Naive thymus-derived CD4-positive, alpha-beta T cell (primary cell): Measurements from ENCODE around the gene NPBWR2. TPM values are rescaled to one million over a fixed set of nuclear protein-coding genes. Genes with fewer than 3 reads are reported as not detected.

ENCODE experiments used
- ATAC-seq: fragments of 150-1000 bp; cut with Tn5 transposase; 2 replicates; pipeline ENCODE4 v1.10.0; 2021; ENCODE audit warnings: mild to moderate bottlenecking, moderate library complexity
- CTCF ChIA-PET: fragments of 350-600 bp; sonication (Branson Sonifier 250); formaldehyde crosslinking; loops from one replicate; lab custom pipeline; 2021; ENCODE audit warnings: antibody characterized with exemption; lab: Charles Lee
- POLR2A ChIA-PET: fragments of 350-600 bp; sonication (Branson Sonifier 250); formaldehyde crosslinking; loops from one replicate; lab custom pipeline; 2021; ENCODE audit warnings: antibody characterized with exemption, inconsistent platforms; lab: Charles Lee
- DNase-seq, 9 donors: peaks; one replicate each; pipeline versions ENCODE4 v3.0.0 to v3.0.0-alpha.2; 2020 to 2022; ENCODE audit warnings: mixed read lengths in 1 of 9
- H3K27ac ChIP-seq: one replicate; pipeline ENCODE4 v1.7.0; 2013; ENCODE audit warnings: mild to moderate bottlenecking, low read depth, low read length, moderate library complexity
- H3K27me3 ChIP-seq, 2 donors: one replicate each; pipeline ENCODE4 v1.7.0; 2013; ENCODE audit warnings: low read length in 2 of 2, mild to moderate bottlenecking in 2 of 2, moderate library complexity in 2 of 2; ENCODE audit not compliant: control insufficient read depth in 2 of 2, insufficient read depth in 2 of 2
- H3K36me3 ChIP-seq, 3 experiments: 1 replicate in 2 of 3; 2 replicates in 1 of 3; pipeline ENCODE4 v1.7.0; 2013; ENCODE audit warnings: low read length in 3 of 3, mild to moderate bottlenecking in 3 of 3, moderate library complexity in 1 of 3; ENCODE audit not compliant: insufficient read depth in 3 of 3, control insufficient read depth in 2 of 3
- H3K4me1 ChIP-seq, 2 donors: one replicate each; pipeline ENCODE4 v1.7.0; 2013; ENCODE audit warnings: low read length in 2 of 2, mild to moderate bottlenecking in 2 of 2, moderate library complexity in 1 of 2; ENCODE audit not compliant: control insufficient read depth in 2 of 2, insufficient read depth in 2 of 2
- H3K4me3 ChIP-seq: 2 replicates; pipeline ENCODE4 v1.7.0; 2013; ENCODE audit warnings: mild to moderate bottlenecking, low read length
- H3K9me3 ChIP-seq, 3 experiments: 1 replicate in 2 of 3; 2 replicates in 1 of 3; pipeline ENCODE4 v1.7.0; 2013; ENCODE audit warnings: low read length in 3 of 3; ENCODE audit not compliant: control insufficient read depth in 2 of 3
- H3K27ac Mint-ChIP-seq, 9 donors: one replicate each; pipeline ENCODE4 v1.8.0; 2020 to 2022; ENCODE audit warnings: mixed read lengths in 9 of 9, mild to moderate bottlenecking in 8 of 9, moderate library complexity in 5 of 9, inconsistent platforms in 2 of 9
- H3K27me3 Mint-ChIP-seq, 5 donors: one replicate each; pipeline ENCODE4 v1.8.0; 2021 to 2022; ENCODE audit warnings: mixed read lengths in 5 of 5, mild to moderate bottlenecking in 1 of 5
- H3K36me3 Mint-ChIP-seq, 5 donors: one replicate each; pipeline ENCODE4 v1.8.0; 2020 to 2022; ENCODE audit warnings: mixed read lengths in 5 of 5, mild to moderate bottlenecking in 3 of 5, inconsistent platforms in 1 of 5
- H3K4me1 Mint-ChIP-seq, 7 donors: one replicate each; pipeline ENCODE4 v1.8.0; 2020 to 2022; ENCODE audit warnings: mixed read lengths in 7 of 7, mild to moderate bottlenecking in 3 of 7, inconsistent platforms in 1 of 7
- H3K4me3 Mint-ChIP-seq, 10 donors: one replicate each; pipeline ENCODE4 v1.8.0; 2020 to 2022; ENCODE audit warnings: mild to moderate bottlenecking in 10 of 10, mixed read lengths in 10 of 10, moderate library complexity in 6 of 10, inconsistent platforms in 2 of 10
- H3K9me3 Mint-ChIP-seq, 11 donors: one replicate each; pipeline ENCODE4 v1.8.0; 2020 to 2022; ENCODE audit warnings: mixed read lengths in 11 of 11, mild to moderate bottlenecking in 4 of 11, inconsistent platforms in 1 of 11, moderate library complexity in 1 of 11
- intact Hi-C, 2 donors: fragments of 100-400 bp; cut with micrococcal nuclease; formaldehyde crosslinking; loops; one replicate each; pipeline ENCODE4 v1.15.1; 2023
- polyA plus RNA-seq, 2 donors: library from polyadenylated mRNA; unstranded; fragments of 300-500 nt; fragmentation: Illumina TruSeq; gene quantifications; one replicate each; pipeline ENCODE4 v1.2.3, GENCODE V29; 2021
- total RNA-seq, 6 experiments: library from RNA in 5 of 6; stranded (reverse) in 5 of 6; gene quantifications; 1 replicate in 5 of 6; 2 replicates in 1 of 6; pipeline ENCODE4 v1.2.3 and lab custom pipeline; 2021 to 2026

NPBWR2 gene
- total and polyA plus RNA-seq, 7 experiments from 2014 or later: not detected

DNA sequence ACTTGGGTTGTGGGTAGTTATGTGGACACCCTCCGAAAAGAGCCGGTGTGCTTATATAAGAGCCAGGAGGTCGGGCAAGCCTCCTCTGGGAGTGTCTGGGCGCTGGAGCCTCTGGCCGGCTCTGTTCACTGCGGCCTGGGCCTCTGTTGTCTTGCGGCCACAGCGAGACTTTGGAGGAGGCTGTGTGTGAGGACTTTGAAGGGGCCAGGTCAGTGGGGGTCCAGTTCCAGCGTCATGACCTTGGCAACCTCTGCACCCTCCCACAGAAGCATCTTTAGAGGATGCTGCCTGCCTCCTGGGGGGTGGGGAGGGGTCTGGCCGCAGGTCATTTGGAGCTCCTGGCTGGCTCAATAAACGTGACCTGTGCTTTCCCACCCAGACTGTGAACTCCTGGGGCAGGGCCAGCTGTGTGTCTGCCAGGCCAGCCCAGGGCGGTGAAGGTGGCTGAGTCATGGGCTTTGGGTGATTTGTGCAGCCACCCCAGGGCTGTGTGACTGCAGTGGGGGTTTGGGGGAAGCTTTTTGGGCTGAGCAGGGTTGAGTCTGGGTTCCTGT is 43.1 kb downstream of the NPBWR2 start:
- peaks cover 30 to 53% (median 44%) of the 10 kb centered on the region in 7 donors for H3K4me1 Mint-ChIP-seq

DNA sequence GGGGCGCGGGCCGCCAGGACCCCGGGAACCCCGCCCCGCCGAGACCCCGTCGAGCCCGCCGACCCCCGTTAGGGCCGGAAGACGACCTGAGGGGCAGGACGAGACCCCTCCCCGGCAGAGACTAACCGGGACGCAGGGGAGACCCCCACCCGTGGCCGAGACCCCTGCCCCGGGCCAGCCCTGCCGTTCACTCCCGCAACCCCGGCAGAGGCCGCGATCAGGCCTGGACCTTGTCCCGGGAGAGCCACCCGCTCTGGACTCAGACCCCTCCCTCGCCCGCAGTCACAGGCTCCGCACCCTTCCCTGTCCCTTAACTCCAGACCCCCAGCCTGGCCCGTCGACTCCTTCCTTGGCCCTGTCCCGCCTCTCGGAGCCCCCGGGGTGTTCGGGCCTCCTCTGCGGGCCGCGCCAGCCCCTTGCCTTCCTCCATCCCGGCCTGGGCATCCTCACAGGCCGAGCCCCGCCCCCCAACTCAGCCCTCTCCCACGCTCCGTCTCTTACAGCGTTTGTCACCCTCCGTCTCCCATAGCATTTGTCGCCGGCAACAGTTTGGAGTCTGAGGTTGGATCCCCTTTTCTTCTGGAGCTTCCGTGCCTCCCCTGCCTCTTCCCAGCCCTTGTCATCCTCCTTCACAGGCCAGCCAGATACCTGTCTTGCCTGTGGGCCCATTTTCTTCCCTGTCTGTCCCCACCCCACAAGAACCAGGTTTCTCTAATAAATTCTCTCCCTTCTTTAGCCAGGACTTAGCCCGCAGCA is 43.8 kb downstream of the NPBWR2 start:
- Mint-ChIP-seq H3K27me3 (no peaks in the 10 kb centered on the region), H3K36me3 (peaks cover 0 to 5% (median 0%) of the 10 kb centered on the region in 5 donors), H3K4me1 (peaks cover 30 to 55% (median 41%) of the 10 kb centered on the region in 7 donors), H3K9me3 (no peaks in the 10 kb centered on the region), H3K27ac (peak overlapping the region; percentile 69 to 95 (median 79)), H3K4me3 (peak overlapping the region; percentile 83 to 95 (median 88))
- no peaks in the 10 kb centered on the region for H3K27me3 ChIP-seq
- H3K9me3 ChIP-seq: no peaks in the 10 kb centered on the region
- DNase-seq (peak in 1 of 9 donors; percentile 66), ATAC-seq (no peak)
- H3K36me3 ChIP-seq: no peaks in the 10 kb centered on the region
- ChIA-PET CTCF (interaction anchor here (1.4 kb wide), 1 partner anchor 25 kb away, joined by 7 read pairs; no protein-coding TSS in a partner anchor), POLR2A (interaction anchor here (0.6 to 7.1 kb wide), 12 partner anchors 8 to 856 kb away, joined by 3 to 83 read pairs (median 4); partner anchors contain the start of genes ARFRP1, OPRL1, RGS19 and UCKL1)
- peak overlapping the region; percentile 74 for H3K27ac ChIP-seq
- intact Hi-C loops: loop anchor here (1.0 to 10.0 kb wide), 13 partner anchors 14 to 847 kb away; partner anchors contain the start of genes ARFRP1 (in 2 of the 2), DNAJC5 (in 2 of the 2), PRPF6 (in 2 of the 2) and UCKL1 (in 2 of the 2)
- peak overlapping the region; percentile 56 for H3K4me3 ChIP-seq
- H3K4me1 ChIP-seq: peaks cover 23 to 38% of the 10 kb centered on the region in 2 donors

More for the DNA sequence above, 43.1 kb downstream of the NPBWR2 start:
- CTCF ChIA-PET: interaction anchor here (1.1 to 1.3 kb wide), 2 partner anchors 83 to 85 kb away, joined by 4 read pairs; partner anchors contain the start of genes PRPF6 and SAMD10
- H3K27me3 ChIP-seq: no peaks in the 10 kb centered on the region
- Mint-ChIP-seq H3K27ac (peak overlapping the region; percentile 69 to 95 (median 79)), H3K9me3 (no peaks in the 10 kb centered on the region), H3K27me3 (no peaks in the 10 kb centered on the region), H3K4me3 (peak overlapping the region; percentile 83 to 95 (median 88)), H3K36me3 (peaks cover 0 to 4% (median 0%) of the 10 kb centered on the region in 5 donors)
- H3K9me3 ChIP-seq: no peaks in the 10 kb centered on the region
- H3K36me3 ChIP-seq: no peaks in the 10 kb centered on the region
- H3K4me3 ChIP-seq: no peak overlapping the region
- H3K4me1 ChIP-seq: peaks cover 23 to 41% of the 10 kb centered on the region in 2 donors
- H3K27ac ChIP-seq: peak overlapping the region; percentile 74
- intact Hi-C loops: loop anchor here in 1 of 2 donors (5.0 to 10.0 kb wide), 4 partner anchors 169 to 529 kb away; partner anchors contain the start of genes ABHD16B, ARFRP1, DNAJC5 and PTK6
- ATAC-seq (no peak), DNase-seq (no peak)
- POLR2A ChIA-PET: interaction anchor here (0.6 to 7.1 kb wide), 5 partner anchors 11 to 857 kb away, joined by 3 to 83 read pairs (median 4); partner anchors contain the start of genes OPRL1 and RGS19

DNA sequence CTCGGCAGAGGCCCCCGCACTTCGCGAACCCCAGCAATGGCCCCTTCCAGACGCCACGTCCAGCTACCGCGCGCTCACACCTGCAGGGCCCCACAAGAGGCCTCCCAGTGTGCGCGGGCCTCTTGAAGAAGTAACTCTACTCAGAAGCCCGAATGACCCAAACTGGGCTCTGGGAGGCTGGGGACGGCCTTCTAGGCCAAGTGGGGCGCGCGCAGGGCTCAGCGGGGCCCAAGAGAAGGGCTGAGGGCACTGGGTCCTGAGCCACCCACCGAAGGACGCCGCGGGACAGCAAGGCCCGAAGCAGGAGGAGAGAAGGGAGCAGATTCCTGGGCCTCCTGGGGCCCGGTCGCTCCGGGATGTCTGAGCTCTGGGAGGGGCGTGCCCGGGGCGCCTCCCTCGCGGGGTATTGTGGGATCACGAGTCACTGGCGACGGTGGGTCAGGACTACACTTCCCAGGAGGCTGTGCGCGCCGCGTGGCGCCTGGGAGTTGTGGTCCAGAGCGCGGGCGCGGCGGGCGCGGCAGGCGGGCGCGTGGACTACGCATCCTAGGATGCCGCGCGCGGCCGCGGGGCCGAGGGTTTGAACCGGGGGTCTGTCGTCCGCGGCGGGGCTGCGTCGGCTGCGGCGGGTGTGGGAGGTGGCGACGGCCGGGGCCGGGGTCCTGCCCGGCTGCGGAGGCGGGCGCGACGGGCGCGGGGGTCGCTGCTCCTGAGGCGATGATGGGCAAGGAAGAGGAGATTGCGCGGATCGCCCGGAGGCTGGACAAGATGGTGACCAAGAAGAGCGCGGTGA is 44.6 kb downstream of the NPBWR2 start, which contains the start of gene TCEA2:
Gene TCEA2, plus strand, starts transcription at position 603 of the 793 bp plus-strand sequence. Its CDS starts 115 bp downstream, at position 718.
- Mint-ChIP-seq H3K4me3 (peak within 1 kb of the TSS; percentile 83 to 95 (median 88)), H3K9me3 (no peaks in the 10 kb centered on the region), H3K27ac (peak within 1 kb of the TSS; percentile 69 to 95 (median 79)), H3K27me3 (no peaks in the 10 kb centered on the region), H3K36me3 (peaks cover 0 to 5% (median 0%) of the 10 kb centered on the region in 5 donors), H3K4me1 (peaks cover 30 to 54% (median 37%) of the 10 kb centered on the region in 7 donors)
- H3K27ac ChIP-seq: peak within 1 kb of the TSS; percentile 74
- ATAC-seq (peak; percentile 97), DNase-seq (peak; percentile 85 to 95 (median 90))
- ChIA-PET CTCF (interaction anchor here (1.0 to 1.4 kb wide), 4 partner anchors 24 to 82 kb away, joined by 3 to 7 read pairs (median 4); partner anchors contain the start of gene PRPF6), POLR2A (interaction anchor here (0.6 to 7.1 kb wide), 11 partner anchors 8 to 541 kb away, joined by 3 to 83 read pairs (median 5); partner anchors contain the start of genes ARFRP1, OPRL1, PRPF6 and RGS19)
- H3K4me3 ChIP-seq: peak within 1 kb of the TSS; percentile 56
- H3K27me3 ChIP-seq: no peaks in the 10 kb centered on the region
- intact Hi-C loops: loop anchor here (1.0 to 10.0 kb wide), 14 partner anchors 15 to 846 kb away; partner anchors contain the start of genes ARFRP1 (in 2 of the 2), DNAJC5 (in 2 of the 2), PRPF6 (in 2 of the 2) and UCKL1 (in 2 of the 2)
- peaks cover 23 to 40% of the 10 kb centered on the region in 2 donors for H3K4me1 ChIP-seq
- no peaks in the 10 kb centered on the region for H3K9me3 ChIP-seq
- no peaks in the 10 kb centered on the region for H3K36me3 ChIP-seq

- Mint-ChIP-seq H3K27me3 (no peaks in the 10 kb centered on the region), H3K4me1 (peaks cover 28 to 53% (median 38%) of the 10 kb centered on the region in 7 donors), H3K4me3 (peak overlapping the region in 7 of 10 donors; percentile 21 to 95 (median 83)), H3K27ac (peak overlapping the region in 1 of 9 donors; percentile 45), H3K9me3 (no peaks in the 10 kb centered on the region), H3K36me3 (peaks cover 0 to 4% (median 0%) of the 10 kb centered on the region in 5 donors)
- Histone ChIP-seq H3K4me3 (peak overlapping the region; percentile 56), H3K4me1 (peaks cover 23 to 46% of the 10 kb centered on the region in 2 donors), H3K36me3 (no peaks in the 10 kb centered on the region), H3K9me3 (no peaks in the 10 kb centered on the region), H3K27me3 (no peaks in the 10 kb centered on the region), H3K27ac (peak overlapping the region; percentile 74)
- DNase-seq (no peak), ATAC-seq (no peak)
- CTCF ChIA-PET: interaction anchor here (1.0 to 1.4 kb wide), 4 partner anchors 24 to 81 kb away, joined by 3 to 7 read pairs (median 4); partner anchors contain the start of gene PRPF6
- intact Hi-C loops: loop anchor here (1.0 to 10.0 kb wide), 7 partner anchors 17 to 845 kb away; partner anchors contain the start of genes ABHD16B (in 1 of the 2), ARFRP1 (in 1 of the 2), DNAJC5 (in 1 of the 2) and PTK6 (in 1 of the 2)
- POLR2A ChIA-PET: interaction anchor here (1.0 to 7.1 kb wide), 11 partner anchors 8 to 541 kb away, joined by 4 to 83 read pairs (median 5); partner anchors contain the start of genes ARFRP1, OPRL1, PRPF6 and RGS19
Measured at GRCh38 chr20:64062276-64062595, 45.1 kb downstream of the NPBWR2 start.

GRCh38 chr20:64058536-64058935 is 48.8 kb downstream of the NPBWR2 start:
- intact Hi-C loops: loop anchor here in 1 of 2 donors (5.0 kb wide), 1 partner anchor 521 kb away; the partner anchor contains the start of gene PTK6
- Histone ChIP-seq H3K36me3 (no peaks in the 10 kb centered on the region), H3K27me3 (no peaks in the 10 kb centered on the region), H3K4me1 (peaks cover 0 to 16% of the 10 kb centered on the region in 2 donors), H3K27ac (no peak overlapping the region), H3K9me3 (no peaks in the 10 kb centered on the region), H3K4me3 (no peak overlapping the region)
- DNase-seq (no peak), ATAC-seq (no peak)
- H3K4me1 Mint-ChIP-seq: peaks cover under 1 to 30% (median 11%) of the 10 kb centered on the region in 7 donors
- H3K27me3 Mint-ChIP-seq: peaks cover 0 to 3% (median under 1%) of the 10 kb centered on the region in 5 donors
- POLR2A ChIA-PET: interaction anchor here (1.8 kb wide), 1 partner anchor 78 kb away, joined by 6 read pairs; the partner anchor contains the start of gene PRPF6
- H3K27ac Mint-ChIP-seq: peak overlapping the region in 2 of 9 donors; percentile 15 to 55
- peak overlapping the region in 3 of 10 donors; percentile 9 to 85 (median 81) for H3K4me3 Mint-ChIP-seq
- peaks cover 0 to 2% (median 0%) of the 10 kb centered on the region in 5 donors for H3K36me3 Mint-ChIP-seq
- H3K9me3 Mint-ChIP-seq: no peaks in the 10 kb centered on the region
- CTCF ChIA-PET: interaction anchor here (4.3 kb wide), 1 partner anchor 19 kb away, joined by 54 read pairs; no protein-coding TSS in a partner anchor
